B cell (primary cell): ENCODE data around the gene LRIG1. TPM values are rescaled to one million over a fixed set of nuclear protein-coding genes. Genes with fewer than 3 reads are reported as not detected.

Source experiments
- ATAC-seq: fragments of 200-7000 bp; cut with Tn5 transposase; one replicate; pipeline ENCODE4 v1.10.0; 2021; ENCODE audit warnings: low read depth, mild to moderate bottlenecking, moderate number of reproducible peaks, moderate library complexity
- CTCF ChIA-PET: fragments of 350-600 bp; sonication (Branson Sonifier 250); formaldehyde crosslinking; loops from one replicate; lab custom pipeline; 2021; ENCODE audit warnings: antibody characterized with exemption, inconsistent platforms; lab: Charles Lee
- POLR2A ChIA-PET: fragments of 350-600 bp; sonication (Branson Sonifier 250); formaldehyde crosslinking; loops from one replicate; lab custom pipeline; 2021; ENCODE audit warnings: antibody characterized with exemption; lab: Charles Lee
- DNase-seq: peaks from one replicate; pipeline ENCODE4 v3.0.0; 2013
- H2AFZ ChIP-seq: 2 replicates; pipeline ENCODE4 v1.6.1; 2012; ENCODE audit warnings: mild to moderate bottlenecking, low read depth, low read length; ENCODE audit not compliant: insufficient read depth, poor library complexity, severe bottlenecking
- H3K27ac ChIP-seq, 2 donors: 1 replicate in 1 of 2; 2 replicates in 1 of 2; pipeline ENCODE4 v1.5.1; 2012 to 2013; ENCODE audit warnings: low read length in 2 of 2, mild to moderate bottlenecking in 2 of 2, moderate library complexity in 1 of 2
- H3K27me3 ChIP-seq, 4 experiments: fragments of 200-600 bp in 1 of 4; sonication (generic) in 1 of 4; replicated peaks in 1 of 4; 1 replicate in 2 of 4; 2 replicates in 2 of 4; pipeline versions ENCODE4 v1.6.1 to v1.7.0; 2013 to 2016; ENCODE audit warnings: low read length in 3 of 4, mild to moderate bottlenecking in 2 of 4, mixed read lengths in 1 of 4, moderate library complexity in 1 of 4; ENCODE audit not compliant: insufficient read depth in 4 of 4, control insufficient read depth in 3 of 4; ENCODE audit errors: control extremely low read depth in 1 of 4
- H3K36me3 ChIP-seq, 2 experiments: replicated peaks in 1 of 2; 1 replicate in 1 of 2; 2 replicates in 1 of 2; pipeline versions ENCODE4 v1.6.1 to v1.7.1; 2013; ENCODE audit warnings: low read length in 1 of 2; ENCODE audit not compliant: insufficient read depth in 2 of 2, control insufficient read depth in 1 of 2; ENCODE audit errors: control extremely low read depth in 1 of 2, extremely low read depth in 1 of 2
- H3K4me1 ChIP-seq, 2 donors: fragments of 200-600 bp in 1 of 2; sonication (generic) in 1 of 2; 1 replicate in 1 of 2; 2 replicates in 1 of 2; pipeline versions ENCODE4 v1.5.1 to v1.6.1; 2013 to 2017; ENCODE audit warnings: low read length in 2 of 2; ENCODE audit not compliant: control insufficient read depth in 2 of 2, insufficient read depth in 2 of 2
- H3K4me2 ChIP-seq: replicated peaks from 2 replicates; pipeline ENCODE3; 2012; ENCODE audit warnings: mild to moderate bottlenecking, low read depth, low read length; ENCODE audit not compliant: poor library complexity, severe bottlenecking
- H3K4me3 ChIP-seq, 5 experiments: fragments of 200-600 bp in 1 of 5; sonication (generic) in 1 of 5; 1 replicate in 3 of 5; 2 replicates in 2 of 5; pipeline versions ENCODE4 v1.5.1 to v1.7.0; 2011 to 2016; ENCODE audit warnings: low read length in 4 of 5, mild to moderate bottlenecking in 4 of 5, low read depth in 2 of 5, control low read depth in 1 of 5, moderate library complexity in 1 of 5; ENCODE audit not compliant: insufficient read depth in 1 of 5; ENCODE audit errors: control extremely low read depth in 1 of 5, extremely low read depth in 1 of 5
- H3K79me2 ChIP-seq: fragments of 200-600 bp; sonication (generic); one replicate; pipeline ENCODE4 v1.6.0; 2016; ENCODE audit warnings: low read length; ENCODE audit not compliant: control insufficient read depth, insufficient read depth
- H3K9ac ChIP-seq: fragments of 200-600 bp; sonication (generic); 2 replicates; pipeline ENCODE4 v1.6.1; 2017; ENCODE audit warnings: mild to moderate bottlenecking, low read length, moderate library complexity
- H3K9me3 ChIP-seq, 3 donors: one replicate each; pipeline versions ENCODE4 v1.6.1 to v1.7.1; 2013; ENCODE audit warnings: low read length in 2 of 3; ENCODE audit not compliant: control insufficient read depth in 2 of 3, insufficient read depth in 1 of 3; ENCODE audit errors: control extremely low read depth in 1 of 3
- H4K20me1 ChIP-seq: 2 replicates; pipeline ENCODE4 v1.6.0; 2012; ENCODE audit warnings: mild to moderate bottlenecking, low read length; ENCODE audit not compliant: insufficient read depth, control insufficient read depth, poor library complexity, severe bottlenecking
- H3K27ac Mint-ChIP-seq: one replicate; pipeline ENCODE4 v1.8.0; 2021; ENCODE audit warnings: mixed read lengths
- H3K27me3 Mint-ChIP-seq: one replicate; pipeline ENCODE4 v1.8.0; 2021; ENCODE audit warnings: mixed read lengths
- H3K4me1 Mint-ChIP-seq: one replicate; pipeline ENCODE4 v1.8.0; 2021; ENCODE audit warnings: mixed read lengths
- H3K4me3 Mint-ChIP-seq: one replicate; pipeline ENCODE4 v1.8.0; 2021; ENCODE audit warnings: mixed read lengths
- H3K9me3 Mint-ChIP-seq: one replicate; pipeline ENCODE4 v1.8.0; 2022; ENCODE audit warnings: mixed read lengths; ENCODE audit not compliant: insufficient read depth
- EZH2 ChIP-seq: IDR thresholded peaks from 2 replicates; pipeline ENCODE4 v1.6.1; 2012; ENCODE audit warnings: borderline replicate concordance, low read depth, mild to moderate bottlenecking, moderate library complexity, low read length; ENCODE audit not compliant: insufficient read depth, poor library complexity, severe bottlenecking
- WGBS: methylation state at CpG from one replicate; pipeline ENCODE4 v1.1.5; 2013; ENCODE audit warnings: missing lambda C conversion rate; ENCODE audit not compliant: insufficient coverage; 5-methylcytosine and 5-hydroxymethylcytosine counted together
- intact Hi-C: fragments of 100-400 bp; cut with micrococcal nuclease; formaldehyde crosslinking; loops from one replicate; pipeline ENCODE4 v1.10.0; 2022
- polyA plus RNA-seq: library from polyadenylated mRNA; depleted of rRNA; stranded (reverse); fragments of >200 nt; gene quantifications from 2 replicates; pipeline ENCODE4 v1.2.3, GENCODE V29; 2012
- total RNA-seq, 2 donors: library from RNA; stranded (reverse); fragments of 120-200 nt in 1 of 2; gene quantifications; 1 replicate in 1 of 2; 2 replicates in 1 of 2; pipeline versions ENCODE4 v1.2.3 to v1.2.4, GENCODE V29; 2013 to 2022
- TF ChIP-seq, protein P1 (sequence below): fragments of 200-600 bp; IDR thresholded peaks from one replicate; pipeline ENCODE4 v1.8.0; 2022; ENCODE audit warnings: antibody characterized with exemption, mild to moderate bottlenecking

Gene LRIG1
- total and polyA plus RNA-seq, 2 donors (not counting 1 experiment from before 2014, with no cell fraction given): 9.2 to 12.4 TPM

GRCh38 chr3:66335671-66336070 is 165.2 kb downstream of the LRIG1 start:
- intact Hi-C loops: loop anchor here (5.0 kb wide), 1 partner anchor 57 kb away; no protein-coding TSS in a partner anchor
- no peaks in the 10 kb centered on the region for H3K36me3 ChIP-seq
- TF ChIP-seq, protein P1, sequence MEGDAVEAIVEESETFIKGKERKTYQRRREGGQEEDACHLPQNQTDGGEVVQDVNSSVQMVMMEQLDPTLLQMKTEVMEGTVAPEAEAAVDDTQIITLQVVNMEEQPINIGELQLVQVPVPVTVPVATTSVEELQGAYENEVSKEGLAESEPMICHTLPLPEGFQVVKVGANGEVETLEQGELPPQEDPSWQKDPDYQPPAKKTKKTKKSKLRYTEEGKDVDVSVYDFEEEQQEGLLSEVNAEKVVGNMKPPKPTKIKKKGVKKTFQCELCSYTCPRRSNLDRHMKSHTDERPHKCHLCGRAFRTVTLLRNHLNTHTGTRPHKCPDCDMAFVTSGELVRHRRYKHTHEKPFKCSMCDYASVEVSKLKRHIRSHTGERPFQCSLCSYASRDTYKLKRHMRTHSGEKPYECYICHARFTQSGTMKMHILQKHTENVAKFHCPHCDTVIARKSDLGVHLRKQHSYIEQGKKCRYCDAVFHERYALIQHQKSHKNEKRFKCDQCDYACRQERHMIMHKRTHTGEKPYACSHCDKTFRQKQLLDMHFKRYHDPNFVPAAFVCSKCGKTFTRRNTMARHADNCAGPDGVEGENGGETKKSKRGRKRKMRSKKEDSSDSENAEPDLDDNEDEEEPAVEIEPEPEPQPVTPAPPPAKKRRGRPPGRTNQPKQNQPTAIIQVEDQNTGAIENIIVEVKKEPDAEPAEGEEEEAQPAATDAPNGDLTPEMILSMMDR: no peak
- no peak for TF ChIP-seq EZH2
- Mint-ChIP-seq H3K4me1 (peaks cover 15% of the 10 kb centered on the region), H3K9me3 (no peaks in the 10 kb centered on the region), H3K27ac (no peak overlapping the region), H3K4me3 (no peak overlapping the region), H3K27me3 (no peaks in the 10 kb centered on the region)
- H3K4me3 ChIP-seq: no peak overlapping the region
- no peaks in the 10 kb centered on the region for H3K79me2 ChIP-seq
- no peak overlapping the region for H3K9ac ChIP-seq
- H3K27me3 ChIP-seq: no peaks in the 10 kb centered on the region
- ChIA-PET CTCF (interaction anchor here (0.5 kb wide), 1 partner anchor 21 kb away, joined by 3 read pairs; no protein-coding TSS in a partner anchor), POLR2A (no interaction called here)
- no peaks in the 10 kb centered on the region for H3K9me3 ChIP-seq
- H3K27ac ChIP-seq: no peak overlapping the region
- H3K4me1 ChIP-seq: no peaks in the 10 kb centered on the region
- ATAC-seq: no peak
- WGBS: no CpG with 5 or more reads among the region's 2 CpGs
- no peaks in the 10 kb centered on the region for H4K20me1 ChIP-seq
- H2AFZ ChIP-seq: no peak overlapping the region
- no peak for DNase-seq
- H3K4me2 ChIP-seq: no peak overlapping the region
